Fibroblast of lung (primary cell): Measurements from ENCODE around the gene GSK3A. TPM values are rescaled to one million over a fixed set of nuclear protein-coding genes. Genes with fewer than 3 reads are reported as not detected.

Experiments used
- DNase-seq, 2 donors: peaks; one replicate each; pipeline versions ENCODE4 v3.0.0 to v3.0.0-alpha.2; 2010; ENCODE audit warnings: low read depth in 2 of 2
- H2AFZ ChIP-seq: 2 replicates; pipeline ENCODE4 v1.5.1; 2012; ENCODE audit warnings: low read length, control low read depth, inconsistent platforms
- H3K27ac ChIP-seq: 2 replicates; pipeline ENCODE4 v1.5.1; 2011; ENCODE audit warnings: low read length, control low read depth; ENCODE audit not compliant: insufficient read depth
- H3K27me3 ChIP-seq: 2 replicates; pipeline ENCODE4 v1.5.1; 2011; ENCODE audit warnings: mild to moderate bottlenecking, low read length; ENCODE audit not compliant: control insufficient read depth, insufficient read depth
- H3K36me3 ChIP-seq: 2 replicates; pipeline ENCODE4 v1.5.1; 2011; ENCODE audit warnings: low read length; ENCODE audit not compliant: control insufficient read depth, insufficient read depth
- H3K4me1 ChIP-seq: 2 replicates; pipeline ENCODE4 v1.5.1; 2011; ENCODE audit warnings: low read length; ENCODE audit not compliant: control insufficient read depth, insufficient read depth; ENCODE audit errors: extremely low read depth
- H3K4me2 ChIP-seq: 2 replicates; pipeline ENCODE4 v1.5.1; 2011; ENCODE audit warnings: low read length, control low read depth; ENCODE audit not compliant: insufficient read depth; ENCODE audit errors: extremely low read depth
- H3K4me3 ChIP-seq, 4 experiments: fragments of 200-600 bp in 1 of 4; sonication (generic) in 1 of 4; replicated peaks in 1 of 4; 2 replicates each; pipeline ENCODE4 v1.5.1; 2011 to 2016; ENCODE audit warnings: low read length in 4 of 4, low read depth in 3 of 4, mild to moderate bottlenecking in 3 of 4, control low read depth in 2 of 4, inconsistent platforms in 1 of 4, mixed read lengths in 1 of 4; ENCODE audit not compliant: insufficient read depth in 1 of 4; ENCODE audit errors: control extremely low read depth in 1 of 4
- H3K79me2 ChIP-seq: 2 replicates; pipeline ENCODE4 v1.5.1; 2012; ENCODE audit warnings: mild to moderate bottlenecking, low read length, inconsistent platforms; ENCODE audit not compliant: control insufficient read depth, insufficient read depth
- H3K9ac ChIP-seq: 2 replicates; pipeline ENCODE4 v1.5.1; 2011; ENCODE audit warnings: mild to moderate bottlenecking, low read length, control low read depth; ENCODE audit not compliant: insufficient read depth
- H3K9me3 ChIP-seq: 2 replicates; pipeline ENCODE4 v1.5.1; 2012; ENCODE audit warnings: low read depth, low read length; ENCODE audit not compliant: control insufficient read depth, insufficient read depth
- H4K20me1 ChIP-seq: 2 replicates; pipeline ENCODE4 v1.5.1; 2011; ENCODE audit warnings: low read length; ENCODE audit not compliant: control insufficient read depth, insufficient read depth; ENCODE audit errors: extremely low read depth
- CTCF ChIP-seq, 2 donors: IDR thresholded peaks in 1 of 2; conservative IDR thresholded peaks in 1 of 2; 1 replicate in 1 of 2; 2 replicates in 1 of 2; pipeline ENCODE4 v1.5.1; 2011 to 2012; ENCODE audit warnings: low read length in 2 of 2, control low read depth in 1 of 2, inconsistent platforms in 1 of 2, low read depth in 1 of 2, mild to moderate bottlenecking in 1 of 2
- EZH2 ChIP-seq: IDR thresholded peaks from 2 replicates; pipeline ENCODE4 v1.5.1; 2012; ENCODE audit warnings: low read length, control low read depth, mild to moderate bottlenecking; ENCODE audit errors: missing control alignments
- polyA plus RNA-seq, 2 donors: library from polyadenylated mRNA; depleted of rRNA in 1 of 2; stranded (reverse) in 1 of 2; unstranded in 1 of 2; fragments of >200 nt; gene quantifications; 2 replicates each; pipeline ENCODE4 v1.2.1, GENCODE V29; 2011 to 2012; ENCODE audit warnings: missing spikeins in 1 of 2
- total RNA-seq: library from RNA; depleted of rRNA; stranded (reverse); fragments of >200 nt; gene quantifications from 2 replicates; pipeline ENCODE4 v1.2.1, GENCODE V29; 2014

The GSK3A gene
- total and polyA plus RNA-seq, 2 donors (not counting 1 experiment from before 2014, with no cell fraction given): 11.6 to 21.7 TPM

GRCh38 chr19:42234364-42234763, 8.0 kb downstream of the GSK3A start:
- H3K36me3 ChIP-seq: peaks cover 39% of the 10 kb centered on the region
- no peak overlapping the region for H3K27ac ChIP-seq
- H2AFZ ChIP-seq: no peak overlapping the region
- H3K4me2 ChIP-seq: no peak overlapping the region
- TF ChIP-seq EZH2: no peak
- TF ChIP-seq CTCF (conservative IDR thresholded peaks at IDR 0.05 in 1 of 2, IDR thresholded peaks at IDR 0.05 in 1 of 2; ENCODE audit: low read depth in 1 of 2, low read length in 2 of 2): no peak
- no peaks in the 10 kb centered on the region for H3K9me3 ChIP-seq
- no peak for DNase-seq
- H4K20me1 ChIP-seq: no peaks in the 10 kb centered on the region
- H3K4me3 ChIP-seq: no peak overlapping the region
- H3K79me2 ChIP-seq: peaks cover 7% of the 10 kb centered on the region
- H3K4me1 ChIP-seq: no peaks in the 10 kb centered on the region
- no peak overlapping the region for H3K9ac ChIP-seq
- H3K27me3 ChIP-seq: no peaks in the 10 kb centered on the region

GRCh38 chr19:42233678-42234292, 8.6 kb downstream of the GSK3A start:
- Histone ChIP-seq H3K27me3 (no peaks in the 10 kb centered on the region), H2AFZ (no peak overlapping the region), H3K4me3 (no peak overlapping the region), H3K27ac (no peak overlapping the region), H3K4me1 (no peaks in the 10 kb centered on the region), H3K9me3 (no peaks in the 10 kb centered on the region), H3K36me3 (peaks cover 43% of the 10 kb centered on the region), H3K79me2 (peaks cover 5% of the 10 kb centered on the region), H3K4me2 (no peak overlapping the region), H3K9ac (no peak overlapping the region), H4K20me1 (no peaks in the 10 kb centered on the region)
- DNase-seq: no peak
- no peak for TF ChIP-seq CTCF (conservative IDR thresholded peaks at IDR 0.05 in 1 of 2, IDR thresholded peaks at IDR 0.05 in 1 of 2; ENCODE audit: low read depth in 1 of 2, low read length in 2 of 2)
- no peak for TF ChIP-seq EZH2

- no peak overlapping the region for H3K9ac ChIP-seq
- H3K4me2 ChIP-seq: no peak overlapping the region
- TF ChIP-seq CTCF (conservative IDR thresholded peaks at IDR 0.05 in 1 of 2, IDR thresholded peaks at IDR 0.05 in 1 of 2; ENCODE audit: low read depth in 1 of 2, low read length in 2 of 2) (no peak), EZH2 (no peak)
- H3K27me3 ChIP-seq: no peaks in the 10 kb centered on the region
- no peak overlapping the region for H3K27ac ChIP-seq
- no peak for DNase-seq
- no peaks in the 10 kb centered on the region for H4K20me1 ChIP-seq
- H3K79me2 ChIP-seq: peaks cover 5% of the 10 kb centered on the region
- no peaks in the 10 kb centered on the region for H3K4me1 ChIP-seq
- H3K36me3 ChIP-seq: peaks cover 47% of the 10 kb centered on the region
- H2AFZ ChIP-seq: no peak overlapping the region
- H3K9me3 ChIP-seq: no peaks in the 10 kb centered on the region
- no peak overlapping the region for H3K4me3 ChIP-seq
Measured at GRCh38 chr19:42233106-42233505, 9.3 kb downstream of the GSK3A start.
